Measurements from ENCODE around the gene PCBP3. TPM values are rescaled to one million over a fixed set of nuclear protein-coding genes. Genes with fewer than 3 reads are reported as not detected.

PCBP3 gene
- total RNA-seq, 1 experiment from 2014 or later, result not detected

DNA sequence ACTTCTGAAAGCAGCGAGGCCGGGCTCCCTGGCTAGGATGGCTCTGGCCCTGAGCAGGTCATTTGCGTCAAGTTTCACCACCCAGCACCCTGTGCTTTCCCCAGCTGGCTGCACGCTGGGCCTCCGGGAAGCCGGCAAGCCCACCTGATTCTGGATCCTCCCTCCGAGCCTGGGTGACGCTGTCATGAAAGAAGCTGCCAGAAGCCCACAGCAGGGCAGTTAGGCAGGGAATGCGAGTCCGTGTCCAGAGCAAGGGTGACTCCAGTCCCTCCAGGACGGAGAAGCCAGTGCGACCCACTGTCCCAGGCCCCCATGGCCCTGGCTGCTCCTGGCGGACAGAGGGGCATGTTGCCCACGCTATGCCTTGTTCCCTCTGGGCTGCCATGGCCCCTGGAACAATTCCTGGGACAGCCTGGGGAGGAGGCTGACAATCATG, 44.4 kb upstream of the PCBP3 start:
- Histone ChIP-seq H3K36me3 (ENCODE audit: control insufficient read depth, insufficient read depth, low read length) (no peaks in the 10 kb centered on the region), H3K9me3 (ENCODE audit: control insufficient read depth, insufficient read depth, low read depth, low read length) (no peaks in the 10 kb centered on the region), H3K27ac (ENCODE audit: low read length) (no peak overlapping the region), H3K4me3 (ENCODE audit: low read depth in 2 of 2, low read length in 2 of 2) (no peak overlapping the region), H3K4me1 (ENCODE audit: control insufficient read depth, insufficient read depth, low read length) (no peaks in the 10 kb centered on the region), H3K27me3 (ENCODE audit: control insufficient read depth, insufficient read depth, low read length) (no peaks in the 10 kb centered on the region)
- ATAC-seq (no peak), DNase-seq (ENCODE audit: low read depth, low spot score) (no peak)
- intact Hi-C loops (cut with micrococcal nuclease; ENCODE audit: unreplicated experiment), result no loop called here
- CTCF ChIA-PET, result no interaction called here
- BruUV-seq (replicated peaks), result no TSS peak
- in situ Hi-C loops (cut with HindIII; ENCODE audit: low pct_unique_long_range_greater_than_20kb, low sequenced_read_pairs), result no loop called here
- POLR2A ChIA-PET, result no interaction called here
- TF ChIP-seq, protein P1, sequence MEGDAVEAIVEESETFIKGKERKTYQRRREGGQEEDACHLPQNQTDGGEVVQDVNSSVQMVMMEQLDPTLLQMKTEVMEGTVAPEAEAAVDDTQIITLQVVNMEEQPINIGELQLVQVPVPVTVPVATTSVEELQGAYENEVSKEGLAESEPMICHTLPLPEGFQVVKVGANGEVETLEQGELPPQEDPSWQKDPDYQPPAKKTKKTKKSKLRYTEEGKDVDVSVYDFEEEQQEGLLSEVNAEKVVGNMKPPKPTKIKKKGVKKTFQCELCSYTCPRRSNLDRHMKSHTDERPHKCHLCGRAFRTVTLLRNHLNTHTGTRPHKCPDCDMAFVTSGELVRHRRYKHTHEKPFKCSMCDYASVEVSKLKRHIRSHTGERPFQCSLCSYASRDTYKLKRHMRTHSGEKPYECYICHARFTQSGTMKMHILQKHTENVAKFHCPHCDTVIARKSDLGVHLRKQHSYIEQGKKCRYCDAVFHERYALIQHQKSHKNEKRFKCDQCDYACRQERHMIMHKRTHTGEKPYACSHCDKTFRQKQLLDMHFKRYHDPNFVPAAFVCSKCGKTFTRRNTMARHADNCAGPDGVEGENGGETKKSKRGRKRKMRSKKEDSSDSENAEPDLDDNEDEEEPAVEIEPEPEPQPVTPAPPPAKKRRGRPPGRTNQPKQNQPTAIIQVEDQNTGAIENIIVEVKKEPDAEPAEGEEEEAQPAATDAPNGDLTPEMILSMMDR (IDR thresholded peaks at IDR 0.05), result no peak
- TF ChIP-seq TCF7L2 (IDR thresholded peaks at IDR 0.05; ENCODE audit: low read depth, low read length) (no peak), POLR2AphosphoS5 (IDR thresholded peaks at IDR 0.05; ENCODE audit: low read depth, low read length) (no peak), SIN3A (IDR thresholded peaks at IDR 0.05; ENCODE audit: borderline replicate concordance, insufficient read depth, low read depth, low read length) (no peak)
- TF ChIP-seq, protein P2, sequence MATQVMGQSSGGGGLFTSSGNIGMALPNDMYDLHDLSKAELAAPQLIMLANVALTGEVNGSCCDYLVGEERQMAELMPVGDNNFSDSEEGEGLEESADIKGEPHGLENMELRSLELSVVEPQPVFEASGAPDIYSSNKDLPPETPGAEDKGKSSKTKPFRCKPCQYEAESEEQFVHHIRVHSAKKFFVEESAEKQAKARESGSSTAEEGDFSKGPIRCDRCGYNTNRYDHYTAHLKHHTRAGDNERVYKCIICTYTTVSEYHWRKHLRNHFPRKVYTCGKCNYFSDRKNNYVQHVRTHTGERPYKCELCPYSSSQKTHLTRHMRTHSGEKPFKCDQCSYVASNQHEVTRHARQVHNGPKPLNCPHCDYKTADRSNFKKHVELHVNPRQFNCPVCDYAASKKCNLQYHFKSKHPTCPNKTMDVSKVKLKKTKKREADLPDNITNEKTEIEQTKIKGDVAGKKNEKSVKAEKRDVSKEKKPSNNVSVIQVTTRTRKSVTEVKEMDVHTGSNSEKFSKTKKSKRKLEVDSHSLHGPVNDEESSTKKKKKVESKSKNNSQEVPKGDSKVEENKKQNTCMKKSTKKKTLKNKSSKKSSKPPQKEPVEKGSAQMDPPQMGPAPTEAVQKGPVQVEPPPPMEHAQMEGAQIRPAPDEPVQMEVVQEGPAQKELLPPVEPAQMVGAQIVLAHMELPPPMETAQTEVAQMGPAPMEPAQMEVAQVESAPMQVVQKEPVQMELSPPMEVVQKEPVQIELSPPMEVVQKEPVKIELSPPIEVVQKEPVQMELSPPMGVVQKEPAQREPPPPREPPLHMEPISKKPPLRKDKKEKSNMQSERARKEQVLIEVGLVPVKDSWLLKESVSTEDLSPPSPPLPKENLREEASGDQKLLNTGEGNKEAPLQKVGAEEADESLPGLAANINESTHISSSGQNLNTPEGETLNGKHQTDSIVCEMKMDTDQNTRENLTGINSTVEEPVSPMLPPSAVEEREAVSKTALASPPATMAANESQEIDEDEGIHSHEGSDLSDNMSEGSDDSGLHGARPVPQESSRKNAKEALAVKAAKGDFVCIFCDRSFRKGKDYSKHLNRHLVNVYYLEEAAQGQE (IDR thresholded peaks at IDR 0.05; ENCODE audit: insufficient read depth in 1 of 2, low read depth in 2 of 2, low read length in 1 of 2), result no peak

DNA sequence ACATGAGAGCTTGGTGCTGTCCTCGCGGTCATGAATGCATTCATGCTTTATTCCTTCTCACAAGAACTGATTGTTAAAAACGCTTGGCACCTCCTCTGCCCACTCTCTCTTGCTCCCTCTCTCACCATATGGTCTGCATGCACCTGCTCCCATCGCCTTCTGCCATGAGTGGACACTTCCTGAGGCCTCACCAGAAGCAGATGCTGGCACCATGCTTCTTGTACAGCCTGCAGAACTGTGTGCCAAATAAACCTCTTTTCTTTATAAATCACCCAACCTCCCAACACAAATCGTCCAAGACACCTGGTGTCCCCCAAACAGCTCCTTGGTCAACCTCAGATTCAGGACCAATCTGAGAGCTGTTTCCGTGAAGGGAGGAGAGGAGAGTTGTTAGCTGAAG, 43.3 kb upstream of the PCBP3 start:
- no TSS peak for BruUV-seq (replicated peaks)
- no peaks in the 10 kb centered on the region for H3K27me3 ChIP-seq (ENCODE audit: control insufficient read depth, insufficient read depth, low read length)
- ChIA-PET POLR2A (no interaction called here), CTCF (interaction anchor here (0.5 kb wide), 1 partner anchor 44 kb away, joined by 4 read pairs; no protein-coding TSS in a partner anchor)
- no peak for TF ChIP-seq TCF7L2 (IDR thresholded peaks at IDR 0.05; ENCODE audit: low read depth, low read length)
- no peak for TF ChIP-seq POLR2AphosphoS5 (IDR thresholded peaks at IDR 0.05; ENCODE audit: low read depth, low read length)
- TF ChIP-seq, protein P2 (IDR thresholded peaks at IDR 0.05; ENCODE audit: insufficient read depth in 1 of 2, low read depth in 2 of 2, low read length in 1 of 2), result no peak
- TF ChIP-seq, protein P1 (IDR thresholded peaks at IDR 0.05), result no peak
- in situ Hi-C loops (cut with HindIII; ENCODE audit: low pct_unique_long_range_greater_than_20kb, low sequenced_read_pairs), result no loop called here
- no peak overlapping the region for H3K27ac ChIP-seq (ENCODE audit: low read length)
- H3K4me1 ChIP-seq (ENCODE audit: control insufficient read depth, insufficient read depth, low read length), result no peaks in the 10 kb centered on the region
- intact Hi-C loops (cut with micrococcal nuclease; ENCODE audit: unreplicated experiment), result no loop called here
- no peaks in the 10 kb centered on the region for H3K36me3 ChIP-seq (ENCODE audit: control insufficient read depth, insufficient read depth, low read length)
- DNase-seq (ENCODE audit: low read depth, low spot score), result no peak
- H3K4me3 ChIP-seq (ENCODE audit: low read depth in 2 of 2, low read length in 2 of 2), result no peak overlapping the region
- ATAC-seq, result no peak
- no peaks in the 10 kb centered on the region for H3K9me3 ChIP-seq (ENCODE audit: control insufficient read depth, insufficient read depth, low read depth, low read length)

Measured in Panc1 (cell line).